OCI-M2 (cell line): ENCODE data around the gene SEL1L.
A peak's percentile ranks its signal among the peaks of the same experiment; 100 is the strongest.
"Not testable (repeated sequence)": the region's sequence is repeated elsewhere in the genome, so short reads cannot be mapped to it uniquely, and the experiment has no call there.

Source experiments
- DNase-seq: peaks from one replicate; lab custom pipeline; 2025; ENCODE audit not compliant: unreplicated experiment; lab: John Stamatoyannopoulos, UW

Gene SEL1L

GRCh38 chr14:81533536-81534343 is at the start of gene SEL1L:
Gene SEL1L (minus strand): TSS chr14:81533853. CDS start chr14:81533744, 109 bp downstream.
- DNase-seq = peak; percentile 97

- no peak for DNase-seq
Measured at GRCh38 chr14:81582420-81582819, 48.8 kb upstream of the SEL1L start.

GRCh38 chr14:81579115-81579514 is 45.5 kb upstream of the SEL1L start:
- DNase-seq = no peak

- no peak for DNase-seq
Measured at GRCh38 chr14:81571437-81571836, 37.8 kb upstream of the SEL1L start.

- DNase-seq = no peak
Measured at GRCh38 chr14:81567302-81567701, 33.6 kb upstream of the SEL1L start.

GRCh38 chr14:81565441-81566290 is 32.0 kb upstream of the SEL1L start:
- DNase-seq = peak; percentile 44

GRCh38 chr14:81562818-81563217 is 29.2 kb upstream of the SEL1L start:
- DNase-seq = no peak

GRCh38 chr14:81561084-81561775 is 27.6 kb upstream of the SEL1L start:
- DNase-seq = no peak

- no peak for DNase-seq
Measured at GRCh38 chr14:81559385-81559784, 25.7 kb upstream of the SEL1L start.

- no peak for DNase-seq
Measured at GRCh38 chr14:81557146-81557545, 23.5 kb upstream of the SEL1L start.

- no peak for DNase-seq
Measured at GRCh38 chr14:81555684-81556083, 22.0 kb upstream of the SEL1L start.

GRCh38 chr14:81555051-81555450 is 21.4 kb upstream of the SEL1L start:
- no peak for DNase-seq

- no peak for DNase-seq
Measured at GRCh38 chr14:81551471-81551870, 17.8 kb upstream of the SEL1L start.

GRCh38 chr14:81550001-81550637 is 16.5 kb upstream of the SEL1L start:
- DNase-seq = no peak

- DNase-seq = not testable (repeated sequence)
Measured at GRCh38 chr14:81541206-81541605, 7.6 kb upstream of the SEL1L start.

- DNase-seq = no peak
Measured at GRCh38 chr14:81537193-81537592, 3.5 kb upstream of the SEL1L start.

- no peak for DNase-seq
Measured at GRCh38 chr14:81536241-81536771, 2.7 kb upstream of the SEL1L start.

- DNase-seq = no peak
Measured at GRCh38 chr14:81535396-81536164, 1.9 kb upstream of the SEL1L start.

- no peak for DNase-seq
Measured at GRCh38 chr14:81534510-81535074, 939 bp upstream of the SEL1L start.

- DNase-seq = no peak
Measured at GRCh38 chr14:81533212-81533535, 479 bp downstream of the SEL1L start.
